Esophagus mucosa (tissue), 1 donor: ENCODE data around the gene COPA. TPM values are rescaled to one million over a fixed set of nuclear protein-coding genes. Genes with fewer than 3 reads are reported as not detected.

Experiments
- total RNA-seq: library from RNA; stranded (reverse); gene quantifications from one replicate; pipeline ENCODE4 v1.2.4, GENCODE V29; 2023
- donor health status: DM: yes; HTN: yes; CAD: no.

COPA gene
- total RNA-seq, 1 donor from 2014 or later: 93.9 TPM

Other genes with a start within 250 kb of the COPA start
- 13.7 TPM for gene IGSF8, start 244.6 kb downstream of the COPA start, total RNA-seq
- gene ATP1A2, start 227.5 kb downstream of the COPA start, total RNA-seq: 0.80 TPM
- not detected for gene ATP1A4, start 191.6 kb downstream of the COPA start, total RNA-seq
- 0.28 TPM for gene CASQ1, start 152.7 kb downstream of the COPA start, total RNA-seq
- gene PEA15, start 137.9 kb downstream of the COPA start, total RNA-seq: 107 TPM
- 46.8 TPM for gene DCAF8, start 80.7 kb downstream of the COPA start, total RNA-seq
- gene PEX19, start 58.1 kb downstream of the COPA start, total RNA-seq: 38.8 TPM
- 60.1 TPM for gene NCSTN, start 133 bp upstream of the COPA start, total RNA-seq
- 0.08 TPM for gene NHLH1, start 23.8 kb upstream of the COPA start, total RNA-seq
- gene VANGL2, start 57.3 kb upstream of the COPA start, total RNA-seq: 12.3 TPM
- 0.28 TPM for gene SLAMF6, start 180.0 kb upstream of the COPA start, total RNA-seq
- gene CD84, start 236.2 kb upstream of the COPA start, total RNA-seq: 1.2 TPM